Daoy (cell line): ENCODE results near the gene ZNF185. TPM values are rescaled to one million over a fixed set of nuclear protein-coding genes. Genes with fewer than 3 reads are reported as not detected.

ENCODE experiments used
- DNase-seq: peaks from one replicate; pipeline ENCODE4 v3.0.0-alpha.2; 2015; ENCODE audit warnings: low read depth
- total RNA-seq: library from RNA; depleted of rRNA; stranded (reverse); fragments of >200 nt; shearing (Covaris generic); gene quantifications from 2 replicates; pipeline ENCODE4 v1.2.3, GENCODE V29; 2014; rRNA removed

Gene ZNF185
- total RNA-seq, result 3.6 and 4.0 TPM in 2 replicates

- DNase-seq, result peak; percentile 56
Measured at GRCh38 chrX:152897222-152898131, at the start of gene ZNF185. TSS of gene ZNF185 (plus strand) at chrX:152898067. CDS start at chrX:152914490, 16,423 bp downstream.

- DNase-seq, result no peak
Measured at GRCh38 chrX:152850465-152850864, 47.4 kb upstream of the ZNF185 start.

- DNase-seq, result no peak
Measured at GRCh38 chrX:152853986-152854385, 43.9 kb upstream of the ZNF185 start.

DNA sequence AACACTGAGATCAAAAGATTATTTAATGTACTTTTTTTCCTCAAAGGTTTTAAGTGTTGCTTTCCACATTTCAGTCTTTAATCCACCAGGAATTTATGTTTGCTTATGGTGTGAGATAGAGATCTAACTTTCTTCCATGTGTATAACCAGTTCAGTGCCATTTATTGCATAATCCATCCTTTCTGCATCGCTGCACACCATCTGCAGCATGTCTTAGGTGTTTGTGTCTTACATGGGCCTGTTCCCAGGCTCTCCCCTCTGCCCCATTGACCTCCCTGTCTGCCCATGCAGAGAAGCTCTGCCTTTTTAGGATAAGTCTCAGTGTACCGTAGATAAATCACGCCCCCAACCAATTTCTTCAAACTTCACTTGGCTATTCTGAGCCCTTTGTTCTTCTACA is 36.8 kb upstream of the ZNF185 start:
- no peak for DNase-seq

GRCh38 chrX:152861826-152862225 is 36.0 kb upstream of the ZNF185 start:
- no peak for DNase-seq

DNA sequence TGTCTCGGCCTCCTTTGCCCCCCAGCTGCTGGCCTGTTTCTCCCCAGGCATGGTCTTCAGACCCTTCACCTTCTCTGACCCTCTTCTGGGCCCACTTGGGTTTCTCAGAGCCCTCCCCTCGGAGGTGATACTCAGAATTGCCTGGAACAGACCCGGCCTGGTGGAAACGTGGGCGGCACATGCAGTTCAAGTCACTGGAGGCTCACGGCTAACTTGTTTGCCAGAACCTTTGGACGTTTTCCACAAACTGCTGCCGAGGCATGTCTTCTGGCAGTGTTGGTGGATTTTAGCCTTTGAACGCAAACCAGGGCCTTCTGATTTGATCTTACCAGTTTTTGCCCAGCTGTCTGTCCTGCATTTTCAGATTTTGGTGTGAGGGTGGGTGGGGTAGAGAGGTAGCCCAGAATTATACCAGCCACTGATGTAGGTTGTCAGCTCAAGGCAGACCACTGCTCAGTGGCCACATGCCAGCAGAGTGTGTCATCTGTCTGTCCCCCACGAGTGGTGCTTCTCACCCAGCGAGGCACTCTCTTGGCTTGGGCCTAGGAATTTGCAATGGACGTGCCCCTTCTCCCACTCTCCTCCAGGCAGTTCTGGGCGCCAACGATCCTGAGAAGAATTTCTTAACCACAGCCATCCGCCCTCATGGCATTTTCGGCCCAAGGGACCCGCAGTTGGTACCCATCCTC is 32.5 kb upstream of the ZNF185 start:
- no peak for DNase-seq

DNA sequence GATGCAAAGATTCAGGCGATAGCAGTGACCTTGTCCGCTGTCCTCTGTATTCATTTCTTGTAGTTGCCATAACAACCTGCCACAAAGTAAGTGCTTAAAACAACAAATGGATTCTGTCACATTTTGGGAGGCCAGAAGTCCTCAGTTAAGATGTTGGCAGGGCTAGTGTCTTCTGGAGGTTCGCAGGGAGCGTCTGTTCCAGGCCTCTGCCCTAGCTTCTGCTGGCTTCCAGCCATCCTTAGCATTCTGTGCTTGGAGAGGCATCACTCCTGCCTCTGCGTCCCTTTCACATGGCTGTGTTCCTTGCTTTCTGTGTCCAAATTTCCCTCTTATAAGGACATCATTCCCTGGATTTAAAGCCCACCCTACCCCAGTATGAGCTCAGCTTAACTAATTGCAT is 31.5 kb upstream of the ZNF185 start:
- no peak for DNase-seq

DNA sequence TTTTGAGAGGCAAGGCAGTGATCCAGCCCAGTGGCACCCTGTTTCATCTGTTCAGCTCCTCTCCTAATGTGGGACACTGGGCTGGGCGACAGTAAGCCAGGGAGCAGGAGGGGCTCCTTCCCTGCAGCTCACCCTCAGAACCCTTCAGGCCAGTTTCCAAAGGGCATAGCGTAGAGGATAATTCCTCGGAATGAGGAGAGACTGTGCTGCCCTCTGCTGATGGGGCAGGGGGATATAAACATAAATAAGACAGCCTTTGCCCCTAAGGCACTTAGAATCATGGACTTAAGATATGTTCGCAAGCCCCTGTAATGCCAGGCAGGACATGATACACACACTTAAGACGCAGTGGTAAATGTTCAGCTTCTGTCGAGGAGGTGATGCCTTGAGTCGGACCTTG is 27.9 kb upstream of the ZNF185 start:
- DNase-seq, result no peak

- no peak for DNase-seq
Measured at GRCh38 chrX:152871260-152871659, 26.6 kb upstream of the ZNF185 start.

- no peak for DNase-seq
Measured at GRCh38 chrX:152872522-152872921, 25.3 kb upstream of the ZNF185 start.

GRCh38 chrX:152873361-152873760 is 24.5 kb upstream of the ZNF185 start:
- DNase-seq, result no peak

GRCh38 chrX:152876931-152877840 is 20.7 kb upstream of the ZNF185 start:
- no peak for DNase-seq

- DNase-seq, result no peak
Measured at GRCh38 chrX:152878976-152879755, 18.7 kb upstream of the ZNF185 start.

- DNase-seq, result no peak
Measured at GRCh38 chrX:152881289-152881688, 16.6 kb upstream of the ZNF185 start.

- no peak for DNase-seq
Measured at GRCh38 chrX:152884171-152884570, 13.7 kb upstream of the ZNF185 start.

DNA sequence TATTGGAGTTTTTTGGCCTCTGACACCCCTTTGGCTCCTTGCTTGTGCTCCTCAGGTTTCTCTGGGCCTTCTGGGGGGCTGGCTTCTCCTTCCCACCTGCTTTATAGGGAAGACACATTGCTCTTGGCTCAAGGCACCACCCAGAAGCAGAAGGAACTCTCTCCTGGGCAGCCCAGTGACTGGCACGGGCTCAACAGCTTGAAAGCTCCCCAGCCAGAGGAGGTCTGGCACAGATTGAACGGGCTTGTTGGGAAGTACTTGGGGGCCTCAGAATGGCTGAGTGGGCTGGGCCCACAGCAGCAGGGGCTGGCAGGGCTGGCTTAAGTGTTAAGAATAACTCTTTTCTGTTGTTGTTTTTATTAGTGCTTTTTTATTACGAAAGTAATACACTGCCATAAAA is 11.2 kb upstream of the ZNF185 start:
- DNase-seq, result no peak

DNA sequence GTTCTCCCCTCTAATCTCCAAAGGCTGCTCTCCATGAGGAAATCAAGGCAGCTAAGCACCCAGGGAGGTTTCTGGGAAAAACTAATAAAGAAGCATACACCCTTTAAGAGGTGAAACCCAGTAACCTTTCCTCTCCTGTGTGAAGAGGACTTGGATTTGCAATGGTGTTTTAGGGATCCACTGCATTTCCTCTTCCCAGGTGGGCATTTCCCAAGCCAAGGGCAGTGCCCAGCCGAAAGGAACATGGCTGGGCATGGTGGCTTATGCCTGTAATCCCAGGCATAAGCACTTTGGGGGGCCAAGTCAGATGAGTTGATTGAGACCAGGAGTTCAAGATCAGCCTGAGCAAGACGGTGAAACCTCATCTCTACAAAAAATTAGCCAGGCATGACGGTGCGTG is 5.4 kb upstream of the ZNF185 start:
- DNase-seq, result no peak

- no peak for DNase-seq
Measured at GRCh38 chrX:152892999-152893891, 4.6 kb upstream of the ZNF185 start.

DNA sequence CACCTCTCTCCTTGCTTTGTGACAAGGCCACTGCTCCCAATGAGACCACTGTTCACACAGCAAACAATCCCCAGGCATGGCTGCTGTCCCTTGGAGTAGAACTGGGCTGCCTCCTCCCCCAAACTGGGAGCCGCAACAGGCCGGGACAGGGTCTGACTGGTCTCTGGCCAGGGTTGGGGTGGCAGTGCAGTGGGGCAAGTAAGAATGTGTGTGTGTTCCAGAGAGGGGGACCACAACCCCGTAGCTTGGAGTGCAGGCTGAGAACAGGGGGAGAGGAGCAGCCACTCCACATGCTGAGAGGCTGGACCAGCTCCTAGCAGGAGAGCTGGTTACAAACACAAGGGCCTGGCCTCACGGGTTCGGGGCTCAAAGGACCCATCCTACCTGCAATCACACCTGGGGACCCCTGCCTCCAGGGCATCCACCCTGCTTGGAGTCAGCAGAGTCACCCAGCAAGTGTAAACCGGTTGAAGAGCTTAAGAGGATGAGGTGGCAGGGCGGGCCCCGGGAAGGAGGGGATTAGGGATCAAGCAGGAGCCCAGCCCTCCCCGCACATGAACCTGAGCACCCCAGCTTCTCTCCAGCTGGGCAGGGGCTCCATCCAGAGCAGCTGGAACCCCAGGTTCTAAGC is 3.8 kb upstream of the ZNF185 start:
- no peak for DNase-seq

GRCh38 chrX:152895121-152895520 is 2.7 kb upstream of the ZNF185 start:
- DNase-seq, result no peak
